Measurements from ENCODE around the gene WDR5B. TPM values are rescaled to one million over a fixed set of nuclear protein-coding genes. Genes with fewer than 3 reads are reported as not detected.
"Not testable (repeated sequence)": the region's sequence is repeated elsewhere in the genome, so short reads cannot be mapped to it uniquely, and the experiment has no call there.

WDR5B gene
- total and polyA plus RNA-seq, 2 of the 4 experiments (the other 2 are of a cell fraction): 3.1 to 5.6 TPM

DNA sequence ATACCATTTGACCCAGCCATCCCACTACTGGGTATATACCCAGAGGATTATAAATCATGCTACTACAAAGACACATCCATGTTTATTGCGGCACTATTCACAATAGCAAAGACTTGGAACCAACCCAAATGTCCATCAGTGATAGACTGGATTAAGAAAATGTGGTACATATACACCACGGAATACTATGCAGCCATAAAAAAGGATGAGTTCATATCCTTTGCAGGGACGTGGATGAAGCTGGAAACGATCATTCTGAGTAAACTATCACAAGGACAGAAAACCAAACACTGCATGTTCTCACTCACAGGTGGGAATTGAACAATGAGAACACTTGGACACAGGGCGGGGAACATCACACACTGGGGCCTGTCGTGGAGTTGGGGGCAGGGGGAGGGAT is 32.4 kb upstream of the WDR5B start:
- no CpG with 5 or more reads among the region's 6 CpGs for WGBS, 2 experiments (ENCODE audit: extremely low coverage in 2 of 2, insufficient read length in 1 of 2)
- in situ Hi-C loops (cut with MboI; ENCODE audit: low sequenced_read_pairs); H3K27me3 ChIP-seq (ENCODE audit: control insufficient read depth, insufficient read depth, low read length); BruUV-seq (replicated peaks); H4K20me1 ChIP-seq (ENCODE audit: insufficient read depth, low read length); CTCF ChIA-PET; H3K4me2 ChIP-seq (ENCODE audit: low read depth, low read length); H3K4me1 ChIP-seq (ENCODE audit: control insufficient read depth, insufficient read depth, low read length); H3K4ac ChIP-seq (ENCODE audit: low read depth, low read length); H2AK9ac ChIP-seq (replicated peaks; ENCODE audit: low read depth, low read length, poor library complexity); H3K79me1 ChIP-seq (ENCODE audit: low read depth in 1 of 2, low read length in 2 of 2); H3K18ac ChIP-seq (ENCODE audit: low read depth, low read length); H4K91ac ChIP-seq (ENCODE audit: insufficient read depth, low read depth, low read length); H2AK5ac ChIP-seq (ENCODE audit: low read depth, low read length); H3K9me1 ChIP-seq (ENCODE audit: insufficient read depth, low read length); H3K9me3 ChIP-seq (ENCODE audit: control insufficient read depth, insufficient read depth, low read length); H3K27ac ChIP-seq (ENCODE audit: insufficient read depth, low read length); H3K9ac ChIP-seq (ENCODE audit: low read depth, low read length); H2BK120ac ChIP-seq (ENCODE audit: low read depth, low read length); intact Hi-C loops (cut with micrococcal nuclease); DNase-seq; H2AFZ ChIP-seq (replicated peaks; ENCODE audit: low read length, poor library complexity); H3K56ac ChIP-seq (ENCODE audit: extremely low read depth, insufficient read depth, low read length); H4K5ac ChIP-seq (ENCODE audit: low read depth, low read length); H2BK5ac ChIP-seq (ENCODE audit: low read depth, low read length, poor library complexity, severe bottlenecking); dilution Hi-C loops (cut with HindIII; ENCODE audit: low sequenced_read_pairs, unreplicated experiment); POLR2A ChIA-PET (ENCODE audit: unreplicated experiment); H3K14ac ChIP-seq (replicated peaks; ENCODE audit: low read depth, low read length); H2BK15ac ChIP-seq (ENCODE audit: low read depth, low read length); H2BK20ac ChIP-seq (ENCODE audit: low read depth, low read length); H3K4me3 ChIP-seq (ENCODE audit: insufficient read depth, low read depth, low read length); ATAC-seq (ENCODE audit: low read depth); H3K23ac ChIP-seq (ENCODE audit: low read depth, low read length); H4K8ac ChIP-seq (ENCODE audit: low read depth in 2 of 2, low read length in 2 of 2): not testable (repeated sequence)
- peaks cover 31% of the 10 kb centered on the region for H3K36me3 ChIP-seq (ENCODE audit: control insufficient read depth, insufficient read depth, low read length)

- CTCF ChIA-PET; ATAC-seq (ENCODE audit: low read depth); H3K18ac ChIP-seq (ENCODE audit: low read depth, low read length); BruUV-seq (replicated peaks); H4K20me1 ChIP-seq (ENCODE audit: insufficient read depth, low read length); H4K5ac ChIP-seq (ENCODE audit: low read depth, low read length); DNase-seq; H3K4me3 ChIP-seq (ENCODE audit: insufficient read depth, low read depth, low read length); intact Hi-C loops (cut with micrococcal nuclease); H4K8ac ChIP-seq (ENCODE audit: low read depth in 2 of 2, low read length in 2 of 2); H3K14ac ChIP-seq (replicated peaks; ENCODE audit: low read depth, low read length); H3K9me1 ChIP-seq (ENCODE audit: insufficient read depth, low read length); H3K9me3 ChIP-seq (ENCODE audit: control insufficient read depth, insufficient read depth, low read length); H2AK9ac ChIP-seq (replicated peaks; ENCODE audit: low read depth, low read length, poor library complexity); H3K27me3 ChIP-seq (ENCODE audit: control insufficient read depth, insufficient read depth, low read length); H3K27ac ChIP-seq (ENCODE audit: insufficient read depth, low read length); H3K4me2 ChIP-seq (ENCODE audit: low read depth, low read length); in situ Hi-C loops (cut with MboI; ENCODE audit: low sequenced_read_pairs); H2BK120ac ChIP-seq (ENCODE audit: low read depth, low read length); H4K91ac ChIP-seq (ENCODE audit: insufficient read depth, low read depth, low read length); H2BK5ac ChIP-seq (ENCODE audit: low read depth, low read length, poor library complexity, severe bottlenecking); H2AK5ac ChIP-seq (ENCODE audit: low read depth, low read length); H3K9ac ChIP-seq (ENCODE audit: low read depth, low read length); H2BK15ac ChIP-seq (ENCODE audit: low read depth, low read length); H3K56ac ChIP-seq (ENCODE audit: extremely low read depth, insufficient read depth, low read length); H2AFZ ChIP-seq (replicated peaks; ENCODE audit: low read length, poor library complexity); H3K23ac ChIP-seq (ENCODE audit: low read depth, low read length); POLR2A ChIA-PET (ENCODE audit: unreplicated experiment); H3K4me1 ChIP-seq (ENCODE audit: control insufficient read depth, insufficient read depth, low read length); H2BK20ac ChIP-seq (ENCODE audit: low read depth, low read length); dilution Hi-C loops (cut with HindIII; ENCODE audit: low sequenced_read_pairs, unreplicated experiment); H3K4ac ChIP-seq (ENCODE audit: low read depth, low read length): not testable (repeated sequence)
- peaks cover 4 to 11% of the 10 kb centered on the region in 2 experiments; a peak in 3 of 4 replicates for H3K79me1 ChIP-seq (ENCODE audit: low read depth in 1 of 2, low read length in 2 of 2)
- 100% methylated on average over 3 of the region's 5 CpGs; no CpG with 5 or more reads in 1 of the 2 experiments for WGBS, 2 experiments (ENCODE audit: extremely low coverage in 2 of 2, insufficient read length in 1 of 2)
- H3K36me3 ChIP-seq (ENCODE audit: control insufficient read depth, insufficient read depth, low read length): peaks cover 33% of the 10 kb centered on the region
Observed at GRCh38 chr3:122444491-122444887, 28.6 kb upstream of the WDR5B start.
